GM19239 (cell line): ENCODE data around the gene ZNF583.

Source experiments
- DNase-seq: peaks from one replicate; pipeline ENCODE4 v3.0.0; 2011; ENCODE audit warnings: low spot score; ENCODE audit not compliant: insufficient read length
- FAIRE-seq: peaks from 2 replicates; lab custom pipeline; 2011; peaks lifted over from hg19 to GRCh38; lab: Jason Lieb, UNC

Gene ZNF583

DNA sequence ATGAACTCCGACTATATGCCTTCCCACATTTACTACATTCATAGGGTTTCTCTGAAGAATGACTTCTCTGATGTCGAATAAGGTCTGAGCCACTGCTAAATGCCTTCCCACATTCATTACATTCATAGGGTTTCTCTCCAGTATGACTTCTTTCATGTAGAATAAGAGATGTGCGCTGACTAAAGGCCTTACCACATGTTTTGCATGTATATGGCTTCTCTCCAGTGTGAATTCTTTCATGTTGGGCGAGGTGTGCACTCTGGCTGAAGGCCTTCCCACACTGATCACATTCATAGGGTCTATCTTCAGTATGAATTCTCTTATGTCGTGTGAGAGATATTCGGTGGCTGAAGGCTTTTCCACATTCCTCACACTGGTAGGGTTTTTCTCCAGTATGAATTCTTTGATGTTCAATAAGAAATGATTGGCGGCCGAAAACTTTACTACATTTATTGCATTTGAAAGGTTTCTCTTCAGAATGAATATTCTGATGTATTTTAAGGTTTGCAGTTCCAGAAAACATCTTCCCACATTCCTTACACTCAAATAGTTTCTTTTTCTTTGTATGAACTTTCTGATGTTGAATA, 37.2 kb downstream of the ZNF583 start:
- no peak for DNase-seq
- FAIRE-seq: no peak

GRCh38 chr19:56474308-56474707, 70.2 kb downstream of the ZNF583 start:
- no peak for DNase-seq

GRCh38 chr19:56476093-56476492, 72.0 kb downstream of the ZNF583 start:
- no peak for DNase-seq
- FAIRE-seq: no peak

More at GRCh38 chr19:56474308-56474707, 70.2 kb downstream of the ZNF583 start:
- FAIRE-seq: no peak
